Measurements from ENCODE around the gene RMI2. TPM values are rescaled to one million over a fixed set of nuclear protein-coding genes. Genes with fewer than 3 reads are reported as not detected.

The RMI2 gene
- polyA plus RNA-seq, 1 donor, result 6.8 TPM

DNA sequence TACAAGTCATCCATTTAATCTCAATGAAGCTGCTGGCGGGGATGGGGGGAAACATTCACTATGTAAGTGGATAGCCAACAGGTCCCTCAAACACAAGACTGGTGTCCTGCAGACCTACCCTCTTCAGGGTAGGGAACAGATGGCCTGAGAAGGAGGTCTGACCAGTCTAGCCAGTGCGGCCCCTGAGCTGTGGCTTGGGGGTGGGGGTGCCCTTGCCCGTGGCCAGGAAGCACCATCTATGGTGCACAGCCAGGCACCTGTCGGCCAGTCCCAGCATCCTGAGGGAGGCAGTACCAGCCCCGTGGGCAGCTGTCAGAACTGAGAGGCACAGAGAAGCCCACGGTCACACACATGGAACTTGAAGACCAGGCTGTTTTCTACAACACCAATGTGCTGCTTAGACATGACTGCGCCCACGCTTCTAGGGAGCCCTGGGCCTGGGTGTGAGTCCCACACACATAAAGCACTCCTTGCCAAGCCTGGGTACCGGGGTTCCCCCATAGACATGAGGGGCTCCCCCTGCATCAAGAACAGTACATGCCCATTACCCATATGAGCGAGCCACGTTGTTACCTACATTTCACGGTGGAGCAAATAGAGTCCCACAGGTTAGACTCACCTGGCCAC lies 40.9 kb downstream of the RMI2 start:
- no peak for DNase-seq

DNA sequence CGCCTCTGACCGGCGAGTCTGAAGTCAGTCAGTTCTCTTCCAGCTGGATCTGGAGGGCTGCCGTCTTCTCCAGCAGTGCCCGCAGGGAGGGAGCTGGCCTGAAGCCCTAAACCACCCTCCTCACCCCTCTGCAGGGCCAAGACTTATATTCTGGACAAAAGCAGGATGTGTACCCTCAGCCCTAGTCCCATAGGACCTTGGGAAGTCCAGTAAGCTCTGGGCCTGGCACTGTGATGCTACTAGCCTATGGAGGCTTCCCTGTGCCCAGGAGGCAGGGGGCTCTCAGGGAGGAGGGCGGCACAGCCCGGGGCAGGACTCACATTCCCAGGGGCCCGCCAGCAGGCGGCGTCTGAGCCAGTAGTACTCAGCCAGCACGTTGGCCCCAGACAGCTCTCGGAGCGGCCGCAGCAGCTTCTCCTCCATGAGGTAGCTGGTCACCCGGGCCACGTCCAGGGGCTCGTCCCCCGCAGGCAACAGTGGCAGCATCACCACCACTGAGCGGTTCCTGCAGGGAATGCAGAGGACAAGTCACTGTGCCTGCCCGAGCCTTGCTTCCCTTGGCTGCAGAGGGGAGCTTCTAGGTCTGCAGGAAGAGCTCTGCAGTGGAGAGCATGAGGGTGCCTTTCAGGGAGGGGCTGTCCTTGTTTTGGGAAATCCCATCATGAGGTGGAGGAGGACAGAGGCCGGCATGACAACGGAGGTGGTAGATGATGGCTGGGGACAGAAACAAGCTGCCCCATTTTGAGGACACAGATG lies 41.7 kb downstream of the RMI2 start:
- DNase-seq, result no peak

DNA sequence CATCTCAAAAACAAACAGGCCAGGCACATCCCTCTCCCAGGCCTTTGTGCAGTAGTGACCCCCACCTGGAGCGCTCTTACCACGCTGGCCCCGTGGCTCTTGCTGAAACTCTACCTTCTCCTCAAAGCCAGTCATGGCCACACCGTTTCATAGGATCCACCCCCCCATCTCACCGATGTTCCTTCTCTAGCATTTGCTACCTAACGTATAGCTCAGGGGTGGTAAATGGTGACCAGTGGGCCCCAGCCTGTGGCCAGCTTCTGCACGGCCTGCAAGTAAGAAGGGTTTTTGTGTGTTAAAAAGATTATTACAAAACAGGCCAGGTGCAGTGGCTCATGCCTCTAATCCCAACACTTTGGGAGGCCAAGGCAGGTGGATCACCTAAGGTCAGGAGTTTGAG lies 43.8 kb downstream of the RMI2 start:
- DNase-seq, result no peak

DNA sequence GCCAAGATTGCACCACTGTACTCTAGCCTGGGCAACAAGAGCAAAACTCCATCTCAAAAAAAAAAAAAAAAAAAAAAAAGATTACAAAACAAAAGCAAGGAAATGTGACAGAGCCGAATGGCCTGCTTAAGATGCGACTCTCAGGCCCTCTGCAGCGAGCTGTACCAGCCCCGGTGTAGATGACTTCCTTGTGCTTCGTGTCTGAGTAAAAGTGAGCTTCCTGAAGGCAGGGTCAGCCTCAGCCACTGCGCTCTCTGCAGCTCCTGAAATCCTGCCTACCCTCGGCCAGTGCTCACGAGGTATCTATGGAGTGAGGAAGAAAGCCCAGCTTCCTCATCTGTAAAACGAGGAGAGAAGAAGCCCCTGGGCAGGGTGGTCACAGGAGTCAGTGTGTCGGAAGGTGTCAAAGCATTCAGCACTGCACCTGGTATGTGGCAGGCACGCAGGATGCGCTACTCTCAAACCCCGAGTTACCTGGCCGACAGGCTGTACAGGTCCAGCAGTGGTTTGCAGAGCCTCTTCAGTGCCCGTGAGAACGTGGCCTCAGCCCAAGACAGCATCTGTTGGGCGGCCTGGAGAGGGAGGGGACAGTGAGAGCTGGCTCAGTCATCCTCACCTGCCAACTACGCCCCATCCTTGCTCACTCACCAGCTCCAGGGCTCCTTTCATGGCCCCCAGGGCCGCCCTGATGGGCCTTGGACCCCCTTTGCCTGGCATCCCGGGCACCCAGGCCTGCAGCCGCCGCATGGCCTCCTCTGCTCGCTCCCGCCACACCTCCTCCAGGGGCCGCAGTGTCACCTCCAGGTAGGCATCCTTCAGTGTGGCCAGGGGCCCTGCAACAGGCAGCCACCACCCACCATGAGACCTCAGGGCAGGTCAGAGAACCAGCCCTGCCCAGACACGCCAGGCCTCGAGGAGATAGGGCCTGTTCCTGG lies 44.6 kb downstream of the RMI2 start:
- no peak for DNase-seq

DNA sequence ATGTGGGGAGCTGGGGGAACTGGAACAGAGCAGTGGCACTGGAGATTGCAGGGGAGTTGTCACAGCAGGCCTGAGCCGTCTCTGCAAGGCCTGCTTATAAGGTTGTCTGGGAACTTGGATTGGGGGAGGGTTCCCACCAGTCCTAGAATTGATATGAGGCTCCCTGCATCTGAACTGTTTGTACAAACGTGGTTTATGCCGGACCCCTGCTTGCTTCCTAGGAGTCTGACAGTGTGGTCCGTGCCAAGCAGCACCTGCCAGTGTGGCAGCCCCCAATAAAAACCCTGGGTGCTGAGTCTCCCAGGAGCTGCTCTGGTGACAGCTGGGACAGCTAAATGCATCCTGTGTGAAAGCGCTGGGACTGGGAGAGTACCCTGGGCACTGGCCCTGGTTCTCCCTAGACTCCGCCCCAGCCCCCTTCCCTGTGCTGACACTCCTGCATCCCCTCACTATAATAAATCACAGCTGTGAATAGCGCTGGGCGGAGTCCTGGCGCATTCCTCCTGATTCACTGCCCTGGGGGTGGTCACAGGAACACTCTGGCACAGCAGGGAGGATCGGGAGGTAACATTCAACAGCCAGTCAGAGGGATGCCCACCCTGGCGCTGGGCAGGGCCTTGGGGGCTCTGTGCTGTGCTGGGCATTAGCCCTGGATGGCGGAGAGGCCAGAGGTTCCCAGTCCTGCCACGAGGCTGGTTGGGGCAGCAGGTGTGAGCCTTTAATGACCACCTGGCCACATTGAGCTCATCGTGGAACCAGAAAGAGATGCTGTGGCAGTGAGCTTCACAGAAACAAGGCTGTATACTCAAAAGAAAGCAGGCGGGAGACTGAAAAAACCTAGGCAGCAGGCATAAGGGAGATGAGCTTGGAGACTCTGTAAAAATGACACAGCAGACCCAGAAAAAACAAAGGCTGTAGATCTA lies 45.6 kb downstream of the RMI2 start:
- DNase-seq, result no peak

DNA sequence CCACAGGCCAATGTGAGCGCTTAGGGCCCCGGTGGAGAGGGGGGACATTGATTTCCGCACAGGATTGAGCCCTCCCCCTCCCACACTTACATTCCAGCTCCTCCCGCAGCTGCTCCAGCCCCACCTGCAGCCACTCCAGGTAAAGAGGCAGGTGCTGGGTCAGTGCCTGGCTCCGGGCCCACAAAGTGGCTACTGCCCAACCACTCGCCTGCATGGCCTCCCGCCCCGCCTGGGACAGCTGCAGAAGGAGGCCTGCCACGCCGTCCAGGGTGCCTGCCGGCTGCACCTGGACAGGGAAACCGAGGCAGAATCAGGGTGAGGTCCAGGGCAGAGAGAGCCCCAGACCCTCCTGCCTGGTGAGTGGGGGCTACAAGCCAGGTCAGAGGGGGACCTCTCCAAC lies 46.3 kb downstream of the RMI2 start:
- no peak for DNase-seq

DNA sequence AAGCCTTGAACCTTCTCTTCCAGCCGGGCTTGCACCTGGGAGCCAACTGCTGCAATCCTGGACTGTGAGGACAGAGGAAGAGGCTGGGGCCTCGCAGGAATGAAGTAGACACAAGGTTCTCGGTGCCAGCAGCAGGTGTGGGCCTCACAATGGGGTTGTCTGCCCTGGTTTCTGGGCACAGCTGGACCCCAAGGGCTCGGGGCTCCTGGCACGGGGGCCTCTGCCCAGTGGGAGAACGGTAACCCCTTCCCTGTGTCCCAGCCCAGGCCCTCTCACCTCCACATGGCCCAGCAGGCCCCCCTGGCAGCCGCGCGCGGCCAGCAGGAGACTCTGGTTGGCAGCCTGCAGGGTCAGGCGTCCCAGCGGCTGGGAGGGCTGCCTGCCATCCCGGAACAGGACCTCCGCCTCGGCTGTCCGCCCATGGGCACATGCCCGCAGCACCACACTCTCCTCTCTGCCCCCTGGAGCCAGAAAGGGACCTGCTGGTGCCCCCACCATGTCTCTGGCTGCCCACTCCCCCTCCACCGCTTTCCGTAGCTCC lies 46.9 kb downstream of the RMI2 start:
- DNase-seq, result no peak

DNA sequence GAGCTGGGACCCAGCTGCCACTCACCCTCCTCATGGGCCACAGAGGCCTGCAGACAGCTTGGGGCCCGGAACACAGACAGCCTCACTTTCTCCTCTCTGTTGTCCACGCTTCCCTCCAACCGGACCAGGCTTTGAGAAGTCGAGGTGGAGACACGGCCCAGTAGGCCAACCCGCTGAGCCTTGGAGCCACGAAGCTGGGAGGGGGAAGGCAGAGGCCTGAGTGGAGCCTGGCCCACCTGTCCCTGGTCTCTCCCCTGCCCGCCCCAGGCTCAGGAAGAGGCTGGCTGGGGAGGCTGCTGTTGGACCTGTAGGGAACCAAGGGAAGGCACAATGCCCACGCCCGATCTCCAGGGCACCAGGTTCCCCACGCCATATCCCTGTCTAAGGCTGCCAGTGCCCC lies 48.1 kb downstream of the RMI2 start:
- no peak for DNase-seq

DNA sequence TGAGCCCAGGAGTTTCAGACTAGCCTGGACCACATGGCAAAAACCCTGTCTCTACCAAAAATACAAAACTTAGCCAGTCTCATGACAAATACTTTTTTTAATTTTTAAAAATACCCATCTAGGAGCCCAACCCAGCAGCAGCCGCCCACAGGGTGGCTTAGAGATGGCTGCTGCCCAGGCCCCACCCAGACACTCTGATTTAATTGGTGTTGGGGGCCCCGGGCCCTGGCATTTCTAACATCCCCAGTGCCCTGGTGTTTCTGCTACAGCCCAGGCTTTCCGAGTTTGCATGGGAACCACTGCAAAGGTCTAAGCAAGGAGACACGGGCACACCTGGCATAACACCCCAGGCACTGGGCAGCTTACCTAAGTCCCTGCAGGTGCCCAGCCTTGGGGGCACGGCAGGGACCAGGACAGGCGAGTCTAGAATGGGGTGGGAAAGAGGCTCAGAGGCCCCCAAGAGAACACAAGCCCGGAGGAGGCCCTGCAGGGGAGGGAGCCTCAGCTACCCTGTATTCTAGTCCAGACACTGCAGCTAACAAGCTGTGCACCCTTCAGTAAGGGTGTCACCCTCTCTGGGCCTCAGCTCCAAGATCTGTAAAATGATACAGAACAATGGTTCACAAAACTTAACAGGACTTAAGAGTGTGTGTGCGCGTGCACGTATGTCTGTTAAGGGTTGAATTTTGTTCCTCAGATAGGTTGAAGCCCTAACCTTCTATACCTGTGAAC lies 48.8 kb downstream of the RMI2 start:
- DNase-seq, result no peak

DNA sequence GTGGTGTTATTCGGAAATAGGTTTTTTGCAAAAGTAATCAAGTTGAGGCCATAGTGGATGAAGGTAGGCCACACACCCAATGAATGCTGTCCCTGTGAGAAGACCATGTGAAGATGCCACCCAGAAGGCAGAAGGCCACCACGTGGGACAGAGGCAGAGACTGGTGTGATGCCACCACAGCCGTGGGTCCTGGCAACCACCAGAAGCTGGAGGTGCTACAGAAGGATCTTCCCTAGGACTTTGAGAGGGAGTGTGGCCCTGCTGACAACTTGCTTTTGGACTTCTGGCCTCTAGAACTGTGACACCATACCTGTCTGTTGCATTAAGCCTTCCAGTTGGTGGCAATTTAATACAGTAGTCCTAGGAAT lies 49.3 kb downstream of the RMI2 start:
- DNase-seq, result no peak

DNA sequence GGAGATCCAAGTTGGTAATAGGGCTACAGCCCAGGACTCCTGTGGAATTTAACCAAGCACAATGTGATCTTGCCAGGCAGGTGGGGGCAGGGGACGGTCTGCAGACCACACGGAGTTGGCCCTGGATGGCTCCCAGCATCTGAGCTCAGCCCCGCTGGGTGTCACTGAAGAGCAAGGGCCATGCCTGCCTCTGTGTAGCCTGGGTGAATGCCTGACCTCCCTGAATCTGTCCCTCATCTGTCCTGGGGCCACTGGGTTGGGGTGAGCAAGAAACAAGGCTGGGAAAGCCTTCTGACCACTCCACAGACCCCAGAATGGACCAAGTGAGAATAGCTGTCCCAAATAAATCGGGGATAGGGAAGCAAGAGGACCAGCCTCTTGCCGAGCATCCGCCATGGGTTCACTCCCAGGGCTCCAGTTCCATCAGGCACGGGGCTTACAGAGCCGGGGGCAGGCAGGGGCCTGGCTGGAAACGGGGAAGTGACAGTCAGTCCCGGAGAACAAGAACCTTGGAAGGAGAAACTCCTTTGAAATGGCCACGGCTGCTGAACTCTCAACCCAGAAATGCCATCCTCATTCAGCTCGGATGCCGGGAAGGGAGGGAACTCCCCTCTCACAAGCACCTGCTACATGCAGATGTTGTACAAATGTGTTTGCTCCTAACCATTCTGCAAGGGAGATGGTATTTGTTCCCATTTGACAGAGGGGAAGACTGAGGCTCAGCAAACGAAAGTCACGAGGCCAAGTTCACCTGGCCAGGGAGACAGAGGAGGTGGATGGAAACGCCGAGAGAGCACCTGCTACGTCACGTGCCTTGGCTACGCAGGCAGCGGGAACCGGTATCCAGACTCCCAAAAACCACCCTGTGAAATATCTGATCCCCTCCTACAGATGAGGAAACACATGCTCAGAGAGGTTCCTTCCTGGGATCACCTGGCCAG lies 50.0 kb downstream of the RMI2 start:
- no peak for DNase-seq

DNA sequence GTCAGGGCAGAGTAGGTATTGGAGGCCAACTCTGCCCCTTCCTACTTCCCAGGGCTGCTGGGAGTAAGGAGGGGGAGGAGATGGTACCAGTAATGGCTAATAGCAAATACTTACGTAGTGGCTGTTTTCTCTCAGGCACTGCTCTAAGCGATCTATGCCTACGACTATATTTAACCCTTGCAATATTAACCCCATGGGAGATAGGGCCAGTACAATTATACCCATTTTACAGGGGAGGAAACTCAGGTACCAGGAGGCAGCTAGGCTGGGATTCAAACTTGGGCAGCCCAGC lies 50.6 kb downstream of the RMI2 start:
- no peak for DNase-seq

DNA sequence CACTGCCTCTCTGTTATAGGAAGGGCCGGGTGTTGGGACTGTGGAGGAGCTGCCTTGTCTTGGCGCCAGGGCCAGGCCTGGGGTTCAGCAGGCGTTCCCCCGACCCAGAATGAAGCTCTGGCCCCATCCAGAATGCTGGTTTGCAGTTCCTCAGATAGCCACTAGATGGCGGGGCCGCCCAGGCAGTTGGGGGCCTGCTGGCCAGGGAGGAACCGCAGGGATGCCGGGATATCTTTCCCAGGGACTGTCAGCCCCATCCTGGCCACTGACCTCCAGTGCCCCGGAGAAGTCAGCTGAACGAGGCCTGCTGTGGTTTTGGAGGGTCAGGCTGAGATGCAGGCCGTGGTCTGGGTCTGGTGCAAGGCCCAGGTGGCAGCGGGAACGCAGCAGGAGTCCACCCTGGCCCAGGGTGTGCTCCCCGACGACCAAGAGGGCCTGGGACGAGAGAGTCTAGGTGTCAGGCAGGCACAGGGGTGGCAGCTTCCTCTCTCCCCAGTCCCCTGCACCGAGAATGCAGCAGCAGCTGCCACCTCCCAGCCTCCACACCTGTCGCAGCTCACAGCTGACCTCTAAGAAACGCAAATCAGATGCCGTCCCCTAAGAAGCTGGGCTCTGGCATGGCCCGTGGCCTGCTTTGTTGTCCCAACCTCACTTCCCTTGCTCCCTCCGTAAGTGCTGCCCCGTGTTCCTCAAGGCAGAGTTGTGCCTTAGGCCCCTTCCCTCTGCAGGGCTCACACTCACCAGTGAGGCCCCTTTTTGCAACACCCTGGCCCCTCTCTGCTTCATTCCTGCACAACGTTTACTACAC lies 51.2 kb downstream of the RMI2 start:
- peak; percentile 74 for DNase-seq

DNA sequence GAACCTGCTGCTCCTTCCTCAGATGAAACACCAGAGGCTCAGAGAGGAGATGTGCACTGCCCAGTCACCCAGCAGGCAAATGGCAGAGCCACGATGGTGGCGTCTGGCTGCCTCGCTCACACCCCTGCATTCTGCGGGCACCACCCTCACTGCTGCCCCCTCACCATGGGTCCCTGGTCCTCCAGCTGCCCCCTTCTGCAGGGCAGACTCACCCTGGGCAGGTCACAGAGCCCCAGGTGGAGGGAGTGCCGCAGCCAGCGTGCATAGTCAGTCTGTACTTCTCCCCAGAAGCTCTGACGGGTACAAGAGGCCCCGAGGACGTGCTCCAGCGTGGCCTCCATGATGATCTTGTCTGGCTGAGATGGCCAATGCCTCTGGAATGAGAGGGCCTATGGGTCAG lies 52.9 kb downstream of the RMI2 start:
- DNase-seq, result no peak

DNA sequence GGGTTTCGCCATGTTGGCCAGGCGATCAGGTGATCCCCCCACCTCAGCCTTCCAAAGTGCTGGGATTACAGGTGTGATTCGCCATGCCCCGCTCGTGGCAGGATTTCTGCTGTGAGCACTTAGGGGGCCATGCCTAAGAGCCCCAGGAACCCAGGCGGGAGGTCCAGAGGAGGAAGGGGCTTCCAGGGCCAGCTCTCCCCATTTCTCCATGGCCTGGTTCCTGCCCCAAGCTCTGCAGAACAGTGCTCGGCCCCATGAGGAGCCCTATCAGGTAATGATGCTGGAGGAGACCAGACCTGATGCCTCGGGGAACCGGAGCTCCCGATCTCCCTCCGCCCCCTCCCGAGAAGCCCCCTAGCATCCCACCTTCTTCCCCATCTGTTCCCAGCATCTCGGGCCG lies 53.6 kb downstream of the RMI2 start:
- no peak for DNase-seq

DNA sequence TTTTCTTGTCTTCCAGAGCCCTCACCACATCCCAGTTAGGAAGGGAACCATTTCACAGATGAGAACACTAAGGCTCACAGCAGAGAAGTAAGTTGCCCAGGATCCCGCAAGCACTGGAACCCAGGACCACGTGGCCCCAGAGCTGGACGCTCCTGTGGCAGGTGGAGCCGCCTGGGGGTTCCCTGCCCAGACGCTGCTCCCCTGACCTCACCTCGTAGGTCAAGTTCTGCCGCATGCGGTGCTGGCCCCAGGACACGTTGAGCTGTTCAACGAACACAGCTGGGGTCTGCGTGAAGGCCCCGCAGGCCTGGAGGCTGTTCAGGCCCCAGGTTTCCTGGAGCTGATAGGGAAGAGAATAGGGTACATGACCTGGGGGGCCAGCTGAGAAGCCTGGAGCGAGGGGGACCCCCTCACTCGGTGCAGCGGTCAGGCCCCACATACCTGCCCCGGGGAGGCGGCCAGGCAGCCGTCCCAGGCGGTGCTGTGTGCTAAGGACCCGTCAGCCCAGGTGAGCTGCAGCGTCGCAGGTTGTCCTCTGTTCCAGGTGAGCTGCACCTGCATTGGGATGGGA lies 54.1 kb downstream of the RMI2 start:
- DNase-seq, result no peak

DNA sequence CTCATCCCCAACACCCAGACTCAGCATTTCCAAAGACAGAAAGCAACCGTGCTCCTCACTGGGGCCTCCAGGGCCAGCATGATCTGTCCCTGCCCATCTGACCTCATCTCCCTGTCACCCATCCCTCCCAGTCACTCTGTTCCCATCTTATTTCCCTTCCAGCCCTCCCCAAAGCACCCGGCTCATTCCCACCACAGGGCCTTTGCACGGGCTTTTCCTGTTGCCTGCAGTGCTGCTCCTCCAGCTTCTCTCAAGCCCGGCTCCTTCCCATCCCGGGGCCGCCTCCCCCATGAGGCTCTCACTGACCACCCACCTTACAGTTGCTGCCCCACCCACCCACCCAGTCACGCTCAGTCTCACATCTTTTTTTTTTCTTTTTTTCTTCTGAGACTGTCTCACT lies 54.8 kb downstream of the RMI2 start:
- no peak for DNase-seq
